Dermis microvascular lymphatic vessel endothelial cell (primary cell): ENCODE data around the gene CES1. TPM values are rescaled to one million over a fixed set of nuclear protein-coding genes. Genes with fewer than 3 reads are reported as not detected.
"Not testable (repeated sequence)": the region's sequence is repeated elsewhere in the genome, so short reads cannot be mapped to it uniquely, and the experiment has no call there.

Source experiments
- DNase-seq, 2 donors: peaks; one replicate each; pipeline versions ENCODE4 v3.0.0 to v3.0.0-alpha.2; 2010; ENCODE audit warnings: low read depth in 2 of 2
- total RNA-seq: library from RNA; depleted of rRNA; stranded (reverse); fragments of >200 nt; gene quantifications from 2 replicates; pipeline ENCODE4 v1.2.1, GENCODE V29; 2014

CES1 gene
- total RNA-seq, 1 donor from 2014 or later, result not detected

- DNase-seq, result no peak
Measured at GRCh38 chr16:55830658-55831294, 2.1 kb downstream of the CES1 start.

DNA sequence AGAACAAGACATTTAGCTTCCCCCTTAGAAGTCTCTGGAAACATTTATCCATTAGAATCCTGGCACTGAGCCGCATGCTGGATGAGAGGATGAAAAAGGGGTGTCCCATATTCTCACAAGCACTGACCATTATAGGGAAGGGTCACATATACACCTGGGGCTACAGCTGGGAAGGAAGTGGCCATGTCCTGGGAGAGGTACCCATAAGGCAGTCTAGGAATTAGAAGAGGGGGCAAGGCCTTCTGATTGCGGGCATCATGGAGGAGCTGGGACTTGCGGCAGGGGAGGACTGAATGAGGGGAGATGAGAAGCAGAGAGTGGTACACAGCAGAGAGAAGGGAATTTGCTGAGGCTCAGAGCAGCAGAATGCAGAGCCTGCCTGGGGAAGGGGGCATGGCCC is 3.7 kb downstream of the CES1 start:
- DNase-seq, result not testable (repeated sequence)

GRCh38 chr16:55828680-55829079 is 4.2 kb downstream of the CES1 start:
- no peak for DNase-seq

DNA sequence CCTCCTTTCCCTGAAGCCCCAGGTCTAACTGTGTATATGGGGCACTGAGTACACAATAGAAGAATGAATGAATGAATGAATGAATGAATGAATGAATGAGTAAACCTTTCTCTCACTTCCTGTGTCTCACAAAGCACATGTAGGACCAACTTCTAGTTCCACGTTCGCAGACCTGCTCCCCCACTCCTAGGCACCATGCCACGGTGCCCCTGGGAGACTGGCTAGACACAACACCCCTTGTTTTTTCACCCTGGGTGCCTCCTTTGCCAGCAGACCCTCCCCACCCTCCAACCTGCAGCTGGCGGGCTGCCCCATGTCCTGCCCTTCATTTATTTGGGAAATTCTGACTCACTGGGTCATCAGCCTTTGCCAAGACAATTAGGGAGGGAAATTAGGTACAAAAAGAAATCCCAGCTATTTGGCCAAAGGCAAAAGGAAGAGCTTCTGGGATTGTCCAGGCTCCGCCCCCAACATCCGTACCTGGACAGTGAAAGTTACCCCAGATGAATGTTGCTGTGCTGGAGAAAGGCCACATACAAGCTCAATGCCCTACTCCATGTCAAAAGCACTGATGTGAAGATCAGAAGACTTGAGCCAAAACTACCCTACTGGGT is 7.7 kb downstream of the CES1 start:
- DNase-seq, result no peak

DNA sequence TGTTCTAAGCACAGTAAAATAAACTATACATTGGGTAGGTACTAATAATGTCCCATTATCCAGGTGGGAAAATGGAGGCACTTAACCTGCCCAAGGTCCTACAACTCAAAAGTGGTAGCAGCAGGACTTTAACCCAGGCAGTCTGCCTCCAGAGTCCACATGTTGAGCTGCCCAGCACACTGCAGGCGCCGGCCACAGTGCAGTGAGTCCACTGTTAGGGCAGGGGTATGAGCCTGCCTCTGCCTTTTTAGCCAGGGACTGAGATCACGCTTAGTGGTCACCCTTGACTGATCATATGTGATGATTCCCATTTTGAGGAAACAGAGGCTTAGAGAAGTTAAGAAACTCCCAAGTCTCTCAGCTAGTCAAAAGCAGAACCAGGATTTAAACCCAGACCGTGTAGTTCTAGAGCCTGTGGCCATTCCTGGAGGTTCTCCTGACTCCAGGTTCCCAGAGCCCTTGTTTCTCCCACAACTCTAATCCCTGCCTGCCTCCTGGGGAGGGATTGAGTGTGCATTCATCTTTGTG is 8.4 kb downstream of the CES1 start:
- no peak for DNase-seq

DNA sequence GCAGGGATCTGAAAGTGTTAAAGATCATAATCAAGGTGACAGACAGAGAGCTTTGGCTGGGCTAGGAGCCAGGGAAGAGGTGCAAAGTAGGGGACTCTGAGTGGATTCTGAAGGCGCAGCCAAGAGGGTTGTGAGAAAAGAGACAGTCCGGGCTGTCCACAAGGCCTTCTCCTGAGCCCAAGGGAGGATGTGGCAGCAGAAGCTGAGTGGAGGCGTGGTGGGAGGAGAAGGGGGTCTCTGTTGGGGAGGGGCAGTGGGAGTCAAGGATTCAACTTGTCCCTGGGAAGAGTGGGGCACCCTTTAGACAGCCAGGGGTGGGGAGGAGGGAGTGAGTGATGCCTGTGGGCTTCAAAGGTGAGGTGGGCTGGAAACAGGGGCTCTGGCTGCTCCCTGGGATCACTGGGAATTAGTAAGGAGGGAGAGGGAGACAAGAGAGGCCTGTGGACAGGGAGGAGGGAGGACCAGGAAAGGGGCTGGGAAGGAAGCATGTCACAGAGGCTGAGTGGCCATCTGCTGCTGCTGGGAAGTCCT is 10.6 kb downstream of the CES1 start:
- no peak for DNase-seq

GRCh38 chr16:55821210-55821609 is 11.7 kb downstream of the CES1 start:
- DNase-seq, result no peak

- DNase-seq, result no peak
Measured at GRCh38 chr16:55820615-55821014, 12.3 kb downstream of the CES1 start.

- DNase-seq, result no peak
Measured at GRCh38 chr16:55817236-55817912, 15.5 kb downstream of the CES1 start.

DNA sequence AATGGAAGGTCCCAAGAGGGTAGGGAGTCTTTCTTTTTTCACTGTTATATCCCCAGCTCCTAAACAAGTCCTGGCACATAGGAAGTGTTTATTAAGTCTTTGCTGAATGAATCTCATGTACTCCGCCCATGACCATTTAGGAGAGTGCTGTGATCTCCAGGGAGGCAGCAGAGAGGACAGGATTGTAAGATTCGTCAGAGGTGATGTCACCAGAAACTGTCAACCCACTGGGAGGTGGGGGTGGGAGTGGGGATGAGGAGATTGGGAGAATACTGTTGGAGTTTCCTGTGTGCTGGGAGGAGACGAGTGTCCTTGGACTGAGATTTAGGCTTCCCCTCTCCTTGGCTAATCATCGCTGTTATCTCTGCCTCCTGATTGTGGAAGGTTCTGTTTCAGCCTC is 16.7 kb downstream of the CES1 start:
- not testable (repeated sequence) for DNase-seq

DNA sequence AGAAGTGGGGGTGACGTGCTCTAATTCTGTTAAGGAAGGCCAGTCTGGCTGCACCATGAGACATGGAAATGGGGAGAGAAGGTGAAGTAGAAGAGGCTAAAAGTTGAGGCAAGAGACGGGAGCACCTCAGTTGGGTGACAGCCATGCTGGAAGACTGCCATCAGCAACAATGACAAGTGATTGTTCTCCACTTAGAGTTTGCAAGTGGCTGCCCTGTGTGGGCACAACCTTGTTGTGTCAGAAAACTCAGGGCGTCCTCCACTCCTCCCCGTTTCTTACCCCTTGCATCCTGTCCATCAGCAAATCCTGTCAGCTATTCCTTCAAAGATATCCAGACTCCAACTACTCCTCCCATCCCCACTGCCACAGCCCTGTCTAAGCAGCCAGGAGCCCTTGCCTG is 17.6 kb downstream of the CES1 start:
- no peak for DNase-seq

- not testable (repeated sequence) for DNase-seq
Measured at GRCh38 chr16:55814174-55814573, 18.7 kb downstream of the CES1 start.

DNA sequence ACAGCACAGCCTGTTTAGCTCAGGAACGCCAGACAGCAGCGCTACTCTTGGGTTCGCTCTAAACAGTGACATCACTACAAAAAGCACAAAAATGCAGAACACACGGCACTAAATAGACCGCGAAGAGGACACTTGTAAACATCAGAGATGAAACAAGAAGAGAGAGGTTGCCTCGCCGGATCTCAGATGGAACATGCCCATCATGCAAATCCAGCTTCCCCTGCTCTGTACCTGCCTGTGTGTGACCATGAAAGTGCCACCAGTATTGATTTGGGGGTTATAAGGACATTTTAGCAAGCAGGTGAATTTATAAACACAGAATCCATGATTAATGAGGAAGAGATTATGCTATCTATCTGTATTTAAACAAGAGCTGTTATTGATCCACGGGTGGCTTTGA is 19.2 kb downstream of the CES1 start:
- DNase-seq, result not testable (repeated sequence)

- no peak for DNase-seq
Measured at GRCh38 chr16:55812951-55813350, 19.9 kb downstream of the CES1 start.

GRCh38 chr16:55811811-55812210 is 21.1 kb downstream of the CES1 start:
- DNase-seq, result no peak

- DNase-seq, result no peak
Measured at GRCh38 chr16:55810451-55810961, 22.4 kb downstream of the CES1 start.

GRCh38 chr16:55809851-55810250 is 23.0 kb downstream of the CES1 start:
- DNase-seq, result no peak

DNA sequence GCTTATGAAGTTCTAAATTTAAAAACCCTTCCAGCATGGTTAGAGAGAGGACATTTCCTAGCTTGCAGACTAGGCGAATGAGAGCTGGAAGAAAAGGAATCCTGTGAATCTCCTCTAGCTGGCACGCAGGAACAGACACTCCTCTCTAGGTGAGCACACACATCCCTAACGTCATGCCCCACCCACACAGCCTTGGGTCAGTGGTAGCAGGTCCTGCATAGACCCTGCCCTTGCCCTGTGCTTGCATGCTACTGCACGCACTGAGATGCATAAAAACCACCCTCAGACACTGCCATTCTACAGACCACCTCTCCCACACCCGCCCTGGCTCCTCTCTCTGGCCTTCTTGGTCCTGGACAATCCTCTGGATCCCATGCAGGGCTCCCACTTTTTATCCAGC is 23.5 kb downstream of the CES1 start:
- no peak for DNase-seq

GRCh38 chr16:55808286-55808685 is 24.6 kb downstream of the CES1 start:
- not testable (repeated sequence) for DNase-seq

DNA sequence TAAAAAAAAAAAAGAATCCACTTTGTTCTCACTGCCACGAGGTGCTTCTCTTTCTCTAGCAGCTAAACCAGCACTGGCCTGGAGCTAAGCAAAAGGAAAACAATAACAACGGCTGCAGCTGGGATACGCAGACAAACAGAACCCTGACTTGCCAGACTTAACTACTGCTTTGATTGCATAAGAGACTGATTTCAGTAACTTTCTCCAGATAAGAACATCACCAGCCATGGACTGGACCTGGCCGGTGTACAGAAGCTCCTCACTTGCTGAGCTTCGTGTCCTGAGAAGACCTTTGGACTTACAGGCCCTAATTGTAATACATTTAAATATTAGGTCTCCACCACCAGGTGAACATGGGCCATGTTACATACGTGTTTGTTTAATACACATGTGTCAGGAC is 27.8 kb downstream of the CES1 start:
- DNase-seq, result not testable (repeated sequence)

DNA sequence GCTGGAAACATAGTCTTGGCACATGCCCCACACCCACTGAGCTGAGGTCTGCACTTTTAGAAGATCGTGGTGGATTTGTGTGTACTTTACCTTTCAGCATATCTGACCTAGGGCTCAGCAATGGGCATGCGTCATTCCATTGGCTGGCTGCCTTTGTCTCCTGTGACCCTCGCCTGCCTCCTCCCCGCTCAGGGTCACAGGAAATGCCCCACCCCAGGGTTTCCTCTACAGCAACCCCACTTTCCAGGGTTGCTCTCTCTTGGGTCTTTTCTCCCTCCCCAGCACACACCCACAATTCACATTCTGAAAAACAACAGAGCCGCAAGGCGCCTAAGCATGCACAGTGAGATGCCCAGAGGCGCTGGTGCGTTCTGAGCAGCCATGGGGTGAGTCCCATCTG is 29.2 kb downstream of the CES1 start:
- not testable (repeated sequence) for DNase-seq

DNA sequence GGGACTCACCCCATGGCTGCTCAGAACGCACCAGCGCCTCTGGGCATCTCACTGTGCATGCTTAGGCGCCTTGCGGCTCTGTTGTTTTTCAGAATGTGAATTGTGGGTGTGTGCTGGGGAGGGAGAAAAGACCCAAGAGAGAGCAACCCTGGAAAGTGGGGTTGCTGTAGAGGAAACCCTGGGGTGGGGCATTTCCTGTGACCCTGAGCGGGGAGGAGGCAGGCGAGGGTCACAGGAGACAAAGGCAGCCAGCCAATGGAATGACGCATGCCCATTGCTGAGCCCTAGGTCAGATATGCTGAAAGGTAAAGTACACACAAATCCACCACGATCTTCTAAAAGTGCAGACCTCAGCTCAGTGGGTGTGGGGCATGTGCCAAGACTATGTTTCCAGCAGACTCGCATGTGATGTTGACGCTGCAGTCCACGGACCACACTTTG is 39.9 kb downstream of the CES1 start:
- not testable (repeated sequence) for DNase-seq
